ENCODE data around the gene PRKCE.

PRKCE gene

DNA sequence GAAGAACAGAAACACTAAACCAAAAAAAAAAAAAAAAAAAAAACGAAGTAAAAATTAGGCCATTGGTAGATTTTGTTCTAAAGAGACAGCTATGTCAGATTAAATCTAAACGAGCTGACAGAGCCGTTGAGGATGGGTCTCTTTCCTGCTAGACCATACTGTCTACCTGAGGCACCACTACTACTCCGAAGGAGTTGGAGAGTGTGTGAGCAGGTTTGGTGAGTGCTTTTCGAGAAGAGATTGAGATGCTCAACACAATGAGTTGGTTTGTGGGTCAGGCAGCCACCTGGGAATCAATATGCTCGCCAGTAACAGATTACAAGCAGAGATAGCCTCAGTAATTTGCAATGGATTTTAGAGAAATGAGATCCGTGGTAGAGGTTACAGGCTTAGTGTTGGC is 364.2 kb downstream of the PRKCE start:
- TF ChIP-seq, protein P1, sequence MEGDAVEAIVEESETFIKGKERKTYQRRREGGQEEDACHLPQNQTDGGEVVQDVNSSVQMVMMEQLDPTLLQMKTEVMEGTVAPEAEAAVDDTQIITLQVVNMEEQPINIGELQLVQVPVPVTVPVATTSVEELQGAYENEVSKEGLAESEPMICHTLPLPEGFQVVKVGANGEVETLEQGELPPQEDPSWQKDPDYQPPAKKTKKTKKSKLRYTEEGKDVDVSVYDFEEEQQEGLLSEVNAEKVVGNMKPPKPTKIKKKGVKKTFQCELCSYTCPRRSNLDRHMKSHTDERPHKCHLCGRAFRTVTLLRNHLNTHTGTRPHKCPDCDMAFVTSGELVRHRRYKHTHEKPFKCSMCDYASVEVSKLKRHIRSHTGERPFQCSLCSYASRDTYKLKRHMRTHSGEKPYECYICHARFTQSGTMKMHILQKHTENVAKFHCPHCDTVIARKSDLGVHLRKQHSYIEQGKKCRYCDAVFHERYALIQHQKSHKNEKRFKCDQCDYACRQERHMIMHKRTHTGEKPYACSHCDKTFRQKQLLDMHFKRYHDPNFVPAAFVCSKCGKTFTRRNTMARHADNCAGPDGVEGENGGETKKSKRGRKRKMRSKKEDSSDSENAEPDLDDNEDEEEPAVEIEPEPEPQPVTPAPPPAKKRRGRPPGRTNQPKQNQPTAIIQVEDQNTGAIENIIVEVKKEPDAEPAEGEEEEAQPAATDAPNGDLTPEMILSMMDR (IDR thresholded peaks at IDR 0.05; ENCODE audit: control insufficient read depth, insufficient read depth, low read depth, low read length, missing control alignments): no peak
- no peak overlapping the region for H3K4me3 ChIP-seq (ENCODE audit: control insufficient read depth, low read depth, low read length)
- no peak for DNase-seq (ENCODE audit: low read depth)

DNA sequence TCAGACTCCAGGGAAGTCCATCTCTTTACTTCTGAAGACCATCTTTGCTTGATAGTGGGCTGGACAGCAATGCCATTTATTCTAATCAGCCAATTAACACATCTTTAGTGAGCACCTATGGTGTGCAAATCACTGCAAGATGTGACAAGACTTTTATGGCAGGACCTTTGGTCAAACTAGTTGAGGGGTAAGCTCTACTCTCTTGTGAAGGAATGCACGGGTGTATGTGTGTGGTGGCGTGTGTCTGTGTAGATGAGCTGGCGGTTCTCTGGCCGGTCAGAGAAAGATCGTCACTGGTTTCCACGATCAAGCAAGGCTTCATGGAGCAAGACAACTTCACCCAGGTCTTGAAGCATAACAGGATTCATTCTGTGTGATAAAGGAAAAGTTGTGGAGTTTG is 364.6 kb downstream of the PRKCE start:
- DNase-seq (ENCODE audit: low read depth): no peak
- H3K4me3 ChIP-seq (ENCODE audit: control insufficient read depth, low read depth, low read length): no peak overlapping the region
- TF ChIP-seq, protein P1 (IDR thresholded peaks at IDR 0.05; ENCODE audit: control insufficient read depth, insufficient read depth, low read depth, low read length, missing control alignments): no peak

DNA sequence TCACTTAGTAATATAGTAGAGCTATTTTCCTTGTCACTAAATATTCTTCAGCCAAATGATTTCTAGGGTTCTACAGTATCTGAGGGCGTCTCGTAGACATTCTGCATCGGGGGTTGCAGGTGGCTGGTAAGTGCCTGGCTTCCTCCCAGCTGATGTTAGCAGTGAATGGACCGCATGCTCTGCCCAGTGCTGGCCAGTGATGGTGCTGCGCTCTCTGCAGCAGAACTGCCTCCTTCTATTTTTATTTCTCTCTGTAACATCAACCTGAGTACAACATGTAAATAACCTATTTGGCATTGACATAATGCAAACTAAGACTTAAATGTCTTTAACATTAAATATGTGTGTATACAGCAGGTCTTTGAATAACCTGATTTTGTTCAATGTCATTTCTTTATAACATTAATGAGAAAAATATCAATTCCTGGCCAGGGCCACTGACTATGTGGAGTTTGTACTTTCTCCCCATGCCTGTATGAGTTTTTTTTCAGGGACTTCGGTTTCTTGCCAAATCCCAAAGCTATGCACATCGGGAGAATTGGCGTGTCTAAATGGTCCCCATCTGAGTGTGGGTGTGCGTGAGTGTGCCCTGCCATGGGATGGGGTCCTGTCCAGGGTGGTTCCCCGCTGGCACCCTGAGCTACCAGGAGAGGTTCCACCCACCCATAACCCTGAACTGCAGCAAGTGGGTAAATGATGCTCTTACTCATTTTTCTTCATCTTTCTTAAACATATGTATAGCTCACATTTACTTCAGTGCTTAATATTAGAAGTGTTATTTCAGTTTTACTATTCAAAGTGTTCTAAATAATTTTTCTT is 367.5 kb downstream of the PRKCE start:
- no peak overlapping the region for H3K4me3 ChIP-seq (ENCODE audit: control insufficient read depth, low read depth, low read length)
- TF ChIP-seq, protein P1 (IDR thresholded peaks at IDR 0.05; ENCODE audit: control insufficient read depth, insufficient read depth, low read depth, low read length, missing control alignments): no peak
- no peak for DNase-seq (ENCODE audit: low read depth)

DNA sequence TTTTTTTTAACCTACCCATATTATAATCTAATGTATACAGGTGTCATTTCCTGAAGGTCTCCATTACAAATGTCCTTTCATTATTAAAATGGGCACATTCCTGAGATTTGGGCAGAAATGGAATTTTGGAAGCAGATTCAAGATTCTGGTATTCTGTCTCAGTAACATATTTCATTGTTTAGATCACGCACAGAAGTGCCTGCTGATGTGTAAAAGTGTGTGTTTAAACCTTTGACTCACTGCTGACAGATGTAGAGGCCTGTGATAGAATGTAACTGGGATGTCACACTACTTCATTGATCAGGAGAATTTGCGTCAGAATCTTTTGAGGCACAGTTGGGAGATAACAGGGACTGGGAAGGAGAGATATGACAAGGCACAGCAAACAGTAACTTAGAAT is 368.9 kb downstream of the PRKCE start:
- no peak overlapping the region for H3K4me3 ChIP-seq (ENCODE audit: control insufficient read depth, low read depth, low read length)
- TF ChIP-seq, protein P1 (IDR thresholded peaks at IDR 0.05; ENCODE audit: control insufficient read depth, insufficient read depth, low read depth, low read length, missing control alignments): no peak
- DNase-seq (ENCODE audit: low read depth): no peak

DNA sequence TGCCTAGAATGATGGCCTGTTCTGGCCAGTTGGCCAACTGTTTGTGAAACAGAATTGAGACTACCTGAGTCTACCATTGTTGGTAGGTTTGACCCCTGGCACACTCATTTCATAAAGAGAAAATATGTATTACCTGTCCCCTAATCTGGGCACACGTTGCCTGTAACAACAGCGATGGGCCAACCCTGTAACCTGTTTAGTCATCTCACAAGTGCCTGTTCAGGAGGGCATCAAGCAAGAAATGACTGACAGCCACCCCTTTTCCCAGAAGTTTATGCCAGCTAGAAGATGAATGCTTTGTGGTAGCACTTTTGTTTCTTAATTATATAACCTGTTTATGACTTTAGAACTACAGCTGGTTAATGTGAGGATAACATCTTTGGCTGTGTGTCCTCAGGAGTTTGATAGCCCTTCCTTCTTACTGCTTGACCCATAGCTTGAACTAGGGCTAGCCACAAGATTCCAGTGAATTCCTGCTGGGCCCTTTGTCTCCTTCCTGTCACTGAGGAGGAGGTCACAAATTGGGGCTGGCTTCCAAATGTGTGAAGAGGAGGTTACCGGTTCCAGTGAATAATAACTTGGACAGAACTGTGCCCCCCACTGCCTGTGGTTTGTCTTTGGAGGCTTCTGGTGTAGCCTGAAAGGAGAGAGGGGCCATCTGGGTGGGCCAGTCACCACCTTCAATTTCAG is 371.8 kb downstream of the PRKCE start:
- TF ChIP-seq, protein P1 (IDR thresholded peaks at IDR 0.05; ENCODE audit: control insufficient read depth, insufficient read depth, low read depth, low read length, missing control alignments): no peak
- no peak overlapping the region for H3K4me3 ChIP-seq (ENCODE audit: control insufficient read depth, low read depth, low read length)
- DNase-seq (ENCODE audit: low read depth): no peak

DNA sequence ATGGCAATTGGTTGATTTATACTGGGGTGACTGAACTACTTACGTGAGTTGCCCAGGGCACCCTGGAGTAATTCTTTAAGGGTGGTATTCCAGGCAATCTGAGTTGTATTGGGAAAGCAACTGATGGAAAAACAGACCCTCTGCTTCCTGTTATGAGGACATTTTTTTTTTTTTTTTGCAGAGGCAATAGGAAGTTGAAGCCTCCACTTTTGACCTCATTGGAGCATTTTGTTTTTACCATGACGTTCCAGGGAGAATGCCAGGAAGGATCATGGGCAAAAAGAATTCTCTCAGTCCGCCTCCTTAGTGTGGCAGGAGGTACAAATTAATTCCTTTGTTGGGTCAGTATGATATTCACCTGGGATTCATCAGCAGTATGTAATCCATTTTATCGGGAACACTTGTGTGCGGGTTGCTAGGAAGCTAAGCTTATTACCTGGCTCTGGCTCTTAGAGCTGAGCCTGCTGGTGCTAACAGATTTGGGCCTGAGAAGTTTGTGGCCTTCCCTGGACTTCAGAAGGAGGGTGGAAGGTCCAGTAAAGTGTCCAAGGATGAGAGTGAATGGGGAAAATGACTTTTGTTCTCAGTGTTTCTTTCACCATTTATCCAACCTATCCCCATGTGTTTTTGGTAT is 372.8 kb downstream of the PRKCE start:
- no peak for DNase-seq (ENCODE audit: low read depth)
- no peak overlapping the region for H3K4me3 ChIP-seq (ENCODE audit: control insufficient read depth, low read depth, low read length)
- TF ChIP-seq, protein P1 (IDR thresholded peaks at IDR 0.05; ENCODE audit: control insufficient read depth, insufficient read depth, low read depth, low read length, missing control alignments): no peak
